Activated naive CD4-positive, alpha-beta T cell treated with anti-CD3 and anti-CD28 coated beads, Interleukin-2, amount 50 U/mL, for 16 hours (primary cell): Measurements from ENCODE around the gene SH2B2.
"Not testable (repeated sequence)": the region's sequence is repeated elsewhere in the genome, so short reads cannot be mapped to it uniquely, and the experiment has no call there.

Experiments
- DNase-seq: peaks from one replicate; pipeline ENCODE4 v3.0.0-alpha.2; 2020

Gene SH2B2

DNA sequence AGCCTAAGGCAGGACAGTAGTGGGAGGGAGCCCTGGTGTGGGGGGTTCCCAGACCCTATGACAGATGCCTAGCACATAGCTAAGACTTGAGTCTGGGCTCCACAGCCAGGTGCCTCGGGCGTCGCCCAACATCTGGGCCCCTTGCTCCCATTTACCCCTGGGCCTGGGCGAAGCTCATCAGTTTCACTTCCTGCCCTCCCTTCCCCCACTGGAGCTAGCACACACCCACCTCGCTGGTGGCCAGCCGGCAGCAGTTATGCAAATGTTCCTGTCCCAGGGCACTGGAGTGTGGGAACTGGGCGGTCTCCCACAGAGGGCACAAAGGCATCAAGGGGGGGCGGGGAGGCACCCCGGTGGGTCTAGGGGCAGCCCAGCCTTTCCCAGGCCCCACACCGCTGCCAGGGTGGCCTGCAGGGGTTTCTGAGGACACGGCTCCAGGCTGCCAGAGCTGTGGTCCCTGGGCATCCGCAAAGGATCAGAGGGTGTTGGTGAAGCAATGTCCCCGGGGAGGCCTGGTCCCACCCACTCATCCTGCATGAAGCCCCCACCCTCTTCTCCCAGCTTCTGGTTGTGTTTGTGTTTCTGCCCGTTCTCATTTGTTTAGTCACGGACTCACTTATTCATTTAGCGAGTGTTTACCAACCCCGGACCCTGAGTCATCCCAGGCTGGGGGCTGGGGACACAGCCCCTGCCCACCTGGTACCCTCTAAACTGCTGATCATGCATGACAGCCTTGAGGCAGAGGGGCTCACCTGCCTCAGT is 20.4 kb downstream of the SH2B2 start:
- no peak for DNase-seq

DNA sequence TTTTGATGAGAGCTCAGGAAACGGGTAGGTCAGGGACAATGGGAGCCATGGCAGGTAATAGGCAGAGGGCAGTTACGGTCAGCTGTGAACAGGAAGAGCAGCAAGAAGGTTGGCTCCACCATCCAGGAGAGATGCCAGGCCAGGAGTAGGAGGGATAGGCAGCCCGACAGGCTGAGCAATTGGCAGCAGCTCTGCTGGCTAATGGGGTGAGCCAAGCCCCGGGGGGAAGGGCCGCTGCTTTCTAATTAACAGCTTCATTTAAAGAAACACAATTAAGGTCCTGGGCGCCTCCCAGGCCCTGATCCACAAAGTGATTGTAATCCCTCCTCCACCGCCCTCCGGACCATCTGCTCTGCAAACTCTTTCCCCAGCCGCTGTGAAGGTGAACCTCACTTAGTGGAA is 23.7 kb downstream of the SH2B2 start:
- no peak for DNase-seq

DNA sequence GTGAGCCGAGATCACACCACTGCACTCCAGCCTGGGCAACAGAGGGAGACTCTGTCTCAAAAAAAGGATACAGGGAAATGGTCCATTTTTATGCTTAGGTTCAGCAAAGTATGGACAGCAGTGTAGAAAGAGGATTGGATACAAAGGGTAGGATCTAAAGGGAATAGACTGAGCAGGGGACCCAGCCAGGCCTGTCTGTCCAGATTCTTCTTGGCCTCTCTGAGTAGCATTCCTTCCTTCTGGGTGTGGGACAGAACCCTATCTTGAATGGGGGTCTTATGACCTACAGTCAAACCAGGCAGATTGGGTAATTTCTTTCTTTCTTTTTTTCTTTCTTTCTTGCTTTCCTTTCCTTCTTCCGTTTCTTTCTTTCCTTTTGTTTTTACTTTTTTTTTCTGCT is 25.6 kb downstream of the SH2B2 start:
- no peak for DNase-seq

DNA sequence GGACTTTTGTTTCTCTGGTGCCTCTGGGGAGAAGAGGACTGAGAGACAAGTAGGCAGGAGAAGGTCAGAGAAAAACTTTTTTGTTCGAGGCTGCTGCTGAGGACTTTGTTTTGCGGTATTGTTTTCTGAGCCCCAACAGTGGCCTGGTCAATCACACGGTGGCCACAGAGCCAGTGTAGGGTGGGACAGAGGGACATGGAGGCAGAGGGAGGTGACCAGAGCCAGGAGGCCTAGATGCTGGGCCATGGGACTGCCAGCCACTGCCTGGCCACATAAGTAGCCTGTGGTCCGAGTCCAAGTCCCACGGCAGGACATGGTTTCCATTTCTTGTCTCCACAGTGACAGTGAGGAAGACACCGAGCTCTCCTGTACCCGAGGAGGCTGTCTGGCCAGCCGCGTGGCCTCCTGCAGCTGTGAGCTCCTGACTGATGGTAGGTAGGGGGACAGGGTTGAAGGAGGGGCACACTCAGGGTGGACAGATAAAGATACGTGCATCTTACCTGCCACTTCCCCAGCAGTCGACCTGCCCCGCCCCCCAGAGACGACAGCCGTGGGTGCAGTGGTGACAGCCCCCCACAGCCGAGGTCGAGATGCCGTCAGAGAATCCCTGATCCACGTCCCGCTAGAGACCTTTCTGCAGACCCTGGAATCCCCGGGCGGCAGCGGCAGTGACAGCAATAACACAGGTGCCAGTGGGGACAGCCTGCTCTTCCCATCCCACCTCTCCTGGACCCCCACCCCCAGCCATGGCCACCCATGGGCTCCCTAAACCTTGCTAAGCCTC is 27.5 kb downstream of the SH2B2 start:
- DNase-seq, result no peak

DNA sequence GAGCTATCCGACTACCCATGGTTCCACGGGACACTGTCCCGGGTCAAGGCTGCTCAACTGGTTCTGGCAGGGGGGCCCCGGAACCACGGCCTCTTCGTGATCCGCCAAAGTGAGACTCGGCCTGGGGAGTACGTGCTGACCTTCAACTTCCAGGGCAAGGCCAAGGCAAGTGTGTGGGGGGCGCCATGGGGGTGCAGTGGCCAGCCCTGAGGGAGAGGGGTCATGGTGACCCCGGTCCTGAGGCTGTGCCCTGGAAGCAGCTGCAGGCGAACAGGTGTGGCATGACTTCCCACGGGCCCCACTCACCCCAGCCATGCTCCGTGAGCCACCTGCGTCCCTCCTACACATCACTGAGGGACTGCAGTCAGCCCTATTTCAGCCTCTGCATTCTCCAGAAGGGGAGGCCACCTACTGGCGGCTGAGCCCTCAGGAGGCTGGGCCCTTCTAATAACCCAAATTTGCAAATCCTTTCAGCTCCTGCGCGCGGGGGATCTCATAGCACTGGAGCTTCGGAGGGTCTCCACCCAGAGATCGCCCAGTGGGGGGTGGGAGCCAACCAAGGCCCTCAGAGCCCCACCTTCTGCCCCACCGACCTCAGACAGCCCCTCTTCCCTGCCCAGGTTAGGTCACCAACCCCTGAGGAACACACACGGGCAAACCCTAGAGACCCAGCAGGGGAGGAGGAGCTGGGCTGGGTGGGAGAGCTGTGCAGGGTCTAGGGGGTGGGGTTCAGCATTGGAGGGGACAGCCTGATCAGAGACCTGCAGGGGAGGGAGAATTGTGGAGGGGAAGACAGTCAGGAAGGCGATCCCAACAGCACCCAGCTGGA is 30.8 kb downstream of the SH2B2 start:
- no peak for DNase-seq

DNA sequence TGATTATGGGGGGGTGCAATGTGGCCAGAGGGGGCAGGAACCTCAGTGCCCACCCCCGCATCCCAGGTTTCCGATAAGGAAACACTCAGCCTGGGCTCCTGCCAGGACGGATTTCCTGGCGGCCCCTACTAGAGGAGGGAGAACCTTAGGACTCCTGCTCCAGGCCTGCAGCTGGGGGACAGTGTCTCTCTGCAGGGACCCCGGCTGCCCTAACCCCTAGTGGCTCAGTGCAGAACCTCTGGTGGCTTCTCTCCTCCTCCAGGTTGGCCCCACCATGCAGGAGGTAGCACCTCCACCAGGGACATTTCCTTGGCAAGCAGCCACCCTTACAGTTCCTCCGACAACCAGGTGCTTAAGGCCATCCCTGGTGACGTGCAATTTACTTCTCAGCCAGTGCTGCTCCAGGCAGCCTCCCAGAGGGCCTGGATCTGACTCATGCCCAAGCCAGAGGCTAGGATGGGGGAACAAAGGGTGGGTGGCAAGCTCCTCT is 31.9 kb downstream of the SH2B2 start:
- DNase-seq, result no peak

DNA sequence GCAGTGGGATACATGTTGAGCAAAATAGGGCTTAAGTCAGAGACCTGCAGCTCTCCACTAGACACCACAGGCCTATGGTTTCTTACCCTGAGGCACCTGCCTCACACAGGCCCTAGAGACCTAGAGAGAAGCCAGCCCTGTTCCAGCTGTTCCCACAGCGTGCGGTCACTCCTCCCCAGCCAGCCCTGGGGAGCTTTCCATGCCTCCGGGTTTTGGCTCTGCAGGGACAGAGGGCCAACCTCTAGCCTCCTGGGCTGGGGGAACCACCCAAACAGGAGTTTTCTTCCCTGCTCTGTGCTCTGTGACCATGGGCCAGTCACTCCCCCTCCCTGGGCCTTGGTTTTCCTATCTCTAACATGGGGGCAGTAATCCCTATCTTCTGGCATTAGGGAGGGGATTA is 33.0 kb downstream of the SH2B2 start:
- no peak for DNase-seq

DNA sequence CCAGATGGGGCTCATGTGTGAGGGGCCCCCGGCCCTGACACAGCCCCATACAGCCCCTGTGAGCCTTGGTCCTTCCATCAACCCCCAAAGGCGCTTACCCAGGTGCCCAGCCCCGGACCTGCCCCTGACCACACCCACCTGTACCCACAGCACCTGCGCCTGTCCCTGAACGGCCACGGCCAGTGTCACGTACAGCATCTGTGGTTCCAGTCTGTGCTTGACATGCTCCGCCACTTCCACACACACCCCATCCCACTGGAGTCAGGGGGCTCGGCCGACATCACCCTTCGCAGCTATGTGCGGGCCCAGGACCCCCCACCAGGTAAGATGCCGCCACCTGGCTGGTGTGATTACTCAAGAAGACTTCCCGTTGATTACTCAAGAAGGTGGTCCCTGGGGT is 33.5 kb downstream of the SH2B2 start:
- DNase-seq, result no peak

DNA sequence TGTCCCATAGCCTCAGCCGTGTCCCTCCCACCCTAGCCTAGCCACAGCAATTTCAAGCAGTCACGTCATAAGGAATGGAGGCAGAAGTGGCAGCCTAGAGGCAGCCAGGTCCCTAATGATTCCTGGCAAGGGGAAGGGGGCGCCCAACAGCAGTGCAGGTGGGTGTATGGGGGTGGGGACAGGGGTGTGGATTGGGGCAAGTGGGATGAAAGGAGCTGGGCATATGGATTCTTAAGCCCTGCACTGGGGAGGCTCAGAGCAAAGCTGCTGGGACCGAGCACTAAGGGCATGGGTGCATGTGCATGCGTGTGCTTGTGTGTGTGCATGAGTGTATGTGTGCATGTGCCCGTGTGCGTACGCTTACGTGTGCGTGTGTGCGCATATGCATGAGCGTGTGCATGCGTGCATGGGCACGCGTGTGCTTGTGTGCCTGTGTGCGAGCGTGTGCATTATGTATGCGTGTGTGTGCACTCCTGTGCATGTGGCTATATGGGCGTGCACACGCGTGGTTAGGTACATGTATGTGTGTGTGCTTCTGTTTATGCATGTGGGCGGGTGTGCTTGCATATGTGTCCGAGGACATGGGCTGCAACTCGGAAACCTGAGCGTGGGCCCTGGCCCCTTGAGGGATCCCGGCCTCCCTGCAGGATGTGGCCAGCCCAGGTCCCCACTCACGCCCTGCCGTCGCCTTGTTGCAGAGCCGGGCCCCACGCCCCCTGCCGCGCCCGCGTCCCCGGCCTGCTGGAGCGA is 34.1 kb downstream of the SH2B2 start:
- no peak for DNase-seq

DNA sequence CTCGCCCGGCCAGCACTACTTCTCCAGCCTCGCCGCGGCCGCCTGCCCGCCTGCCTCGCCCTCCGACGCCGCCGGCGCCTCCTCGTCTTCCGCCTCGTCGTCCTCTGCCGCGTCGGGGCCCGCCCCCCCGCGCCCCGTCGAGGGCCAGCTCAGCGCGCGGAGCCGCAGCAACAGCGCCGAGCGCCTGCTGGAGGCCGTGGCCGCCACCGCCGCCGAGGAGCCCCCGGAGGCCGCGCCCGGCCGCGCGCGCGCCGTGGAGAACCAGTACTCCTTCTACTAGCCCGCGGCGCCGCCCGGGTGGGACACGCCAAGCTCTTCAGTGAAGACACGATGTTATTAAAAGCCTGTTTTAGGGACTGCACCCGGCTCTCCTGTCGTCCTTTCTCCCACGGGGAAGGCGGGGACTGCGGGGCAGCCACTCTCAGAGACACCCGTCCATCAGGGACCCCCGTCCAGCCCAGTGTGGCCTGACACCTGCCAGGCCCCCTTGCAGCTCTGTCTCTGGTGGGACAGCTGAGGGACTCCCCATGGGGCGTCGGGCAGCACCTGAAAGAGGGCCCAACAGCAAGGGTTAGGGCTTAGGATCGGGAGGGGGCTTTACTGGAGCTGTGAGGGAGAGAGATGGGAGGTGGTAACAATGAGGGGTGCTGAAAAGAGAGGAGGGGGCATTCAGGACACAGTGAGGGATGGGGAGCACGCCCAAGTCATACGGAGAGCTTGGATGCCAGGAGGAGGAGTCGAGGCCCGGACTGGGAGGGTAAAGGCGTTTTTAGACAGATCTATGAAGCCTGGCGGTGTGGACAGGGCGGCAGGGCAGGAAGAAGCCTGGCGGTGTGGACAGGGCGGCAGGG is 34.9 kb downstream of the SH2B2 start:
- no peak for DNase-seq

DNA sequence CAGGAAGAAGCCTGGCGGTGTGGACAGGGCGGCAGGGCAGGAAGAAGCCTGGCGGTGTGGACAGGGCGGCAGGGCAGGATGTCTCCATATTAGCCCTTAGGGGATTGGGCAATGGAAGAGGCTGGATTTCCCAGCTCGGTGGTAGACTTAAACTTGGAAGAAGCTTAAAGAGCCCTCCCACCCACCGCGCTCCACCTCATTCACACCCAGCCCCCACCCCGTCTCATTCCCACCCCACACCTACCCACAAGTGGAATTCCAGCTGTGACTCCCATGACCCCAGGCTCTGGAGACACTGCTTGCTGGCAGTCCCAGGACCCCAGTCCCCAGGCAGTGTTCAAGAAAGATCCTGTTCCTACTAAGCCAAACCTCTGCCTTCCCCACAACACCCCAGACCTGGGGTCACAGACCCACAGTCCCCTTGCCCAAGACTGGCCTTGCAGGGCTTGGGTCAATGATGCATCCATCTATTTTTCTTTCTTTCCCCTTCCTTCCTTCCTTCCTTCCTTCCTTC is 35.6 kb downstream of the SH2B2 start:
- DNase-seq, result no peak

DNA sequence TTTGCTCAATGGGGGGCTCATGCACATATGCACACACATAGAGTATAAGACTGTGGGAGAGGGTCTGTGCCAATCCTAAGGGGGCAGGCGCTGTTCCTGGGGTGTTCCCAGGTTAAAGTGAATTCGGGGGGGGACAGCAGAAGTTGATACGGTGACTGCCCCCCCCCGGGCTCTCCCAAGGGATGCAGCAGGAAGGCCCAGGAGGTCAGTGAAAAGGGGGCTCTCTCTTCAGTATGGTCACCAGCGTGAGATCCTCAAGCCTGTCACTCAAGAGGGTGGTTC is 37.2 kb downstream of the SH2B2 start:
- no peak for DNase-seq

DNA sequence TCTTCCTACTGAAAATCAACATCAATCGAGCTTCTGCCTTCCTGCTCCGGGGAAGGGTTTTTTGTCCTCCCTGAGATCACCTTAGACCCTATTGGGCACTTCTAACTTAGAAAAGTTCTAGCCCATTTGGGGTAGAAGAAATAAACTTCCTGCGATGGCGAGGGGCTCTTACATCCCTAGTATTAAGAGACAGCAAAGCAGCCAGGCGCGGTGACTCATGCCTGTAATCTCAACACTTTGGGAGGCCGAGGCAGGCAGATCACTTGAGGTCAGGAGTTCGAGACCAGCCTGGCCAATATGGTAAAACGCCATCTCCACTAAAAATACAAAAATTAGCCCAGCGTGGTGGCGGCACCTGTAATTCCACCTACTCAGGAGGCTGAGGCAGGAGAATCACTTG is 38.4 kb downstream of the SH2B2 start:
- DNase-seq, result not testable (repeated sequence)

DNA sequence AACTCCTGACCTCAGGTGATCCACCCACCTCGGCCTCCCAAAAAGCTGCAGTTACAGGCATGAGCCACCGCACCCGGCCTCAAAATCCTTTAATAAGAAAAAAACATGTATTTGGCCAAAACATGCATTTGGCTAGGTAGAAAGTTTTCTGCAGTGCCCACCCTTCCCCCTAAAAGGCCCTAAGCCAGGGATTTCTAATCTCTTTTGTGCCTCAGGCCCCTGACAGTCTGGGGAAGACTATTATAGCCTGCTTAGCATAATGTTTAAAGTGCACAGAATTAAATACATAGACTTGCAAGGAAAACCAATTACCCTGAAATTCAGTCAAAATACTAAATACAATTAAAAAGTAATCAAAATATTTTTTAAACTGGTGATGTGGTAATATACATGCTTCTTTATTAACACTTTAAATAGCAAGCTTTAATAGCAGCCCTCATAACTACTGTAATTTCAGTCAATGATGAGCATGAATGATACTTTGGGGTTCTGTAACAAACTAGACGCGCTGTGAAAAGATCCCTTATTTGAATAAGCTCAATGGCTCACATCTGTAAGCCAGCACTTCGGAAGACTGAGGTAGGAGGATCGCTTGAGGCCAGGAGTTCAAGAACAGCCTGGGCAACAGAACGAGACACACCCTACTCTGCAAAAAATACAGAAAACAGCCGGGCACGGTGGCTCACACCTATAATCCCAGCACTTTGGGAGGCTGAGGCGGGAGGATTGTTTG is 39.7 kb downstream of the SH2B2 start:
- DNase-seq, result no peak

DNA sequence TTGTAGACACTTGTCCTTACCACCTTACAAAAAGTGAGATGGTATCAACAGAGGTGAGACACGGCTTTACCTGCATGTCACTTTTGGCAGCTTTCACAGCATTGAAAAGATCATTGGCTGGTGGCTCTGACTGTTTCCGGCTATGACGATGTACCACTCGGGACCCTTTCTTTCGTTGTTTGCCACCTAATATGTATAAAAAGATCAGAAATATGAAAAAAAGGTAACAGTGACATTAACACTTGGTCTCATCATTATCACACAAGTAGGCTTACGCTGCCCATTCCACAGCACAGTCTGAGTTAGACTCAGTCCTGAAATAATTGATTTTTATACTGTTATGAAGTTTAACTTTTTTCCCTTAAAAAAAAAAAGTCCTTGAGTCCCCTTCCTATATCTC is 40.5 kb downstream of the SH2B2 start:
- DNase-seq, result not testable (repeated sequence)

DNA sequence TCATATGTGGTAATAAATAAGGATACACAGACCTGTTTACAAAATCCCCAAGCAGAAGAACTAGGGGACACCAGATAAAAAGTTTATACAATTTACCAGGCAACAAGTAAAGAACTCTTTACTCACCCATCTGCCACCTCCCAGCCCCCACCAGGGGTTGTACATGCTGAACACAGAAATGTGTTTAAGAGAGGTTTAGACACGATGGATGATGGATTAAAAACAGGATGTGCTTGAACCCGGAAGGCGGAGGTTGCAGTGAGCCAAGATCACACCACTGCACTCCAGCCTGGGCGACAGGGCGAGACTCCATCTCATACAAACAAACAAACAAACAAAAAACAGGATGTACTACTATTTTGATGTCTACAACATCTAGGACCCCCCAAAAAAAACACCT is 42.2 kb downstream of the SH2B2 start:
- DNase-seq, result not testable (repeated sequence)

DNA sequence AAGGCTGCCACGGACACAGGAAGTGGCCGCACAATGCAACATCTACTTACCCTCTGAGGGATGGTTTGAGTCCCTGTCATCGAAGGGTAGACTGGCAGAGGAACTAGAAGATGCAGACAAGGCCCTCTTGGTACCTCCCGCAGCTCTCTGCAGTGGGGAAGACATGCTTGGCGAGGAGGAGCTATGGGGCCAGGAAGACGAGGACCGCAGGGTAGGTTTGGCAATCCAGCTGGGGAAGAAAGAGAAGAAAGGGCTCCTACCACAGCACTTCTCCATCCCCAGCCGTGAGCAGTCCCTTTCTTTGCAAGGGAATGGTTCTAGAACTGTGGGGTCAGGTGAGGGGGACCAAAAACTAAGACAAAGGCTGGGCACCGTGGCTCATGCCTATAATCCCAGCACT is 42.7 kb downstream of the SH2B2 start:
- DNase-seq, result not testable (repeated sequence)

DNA sequence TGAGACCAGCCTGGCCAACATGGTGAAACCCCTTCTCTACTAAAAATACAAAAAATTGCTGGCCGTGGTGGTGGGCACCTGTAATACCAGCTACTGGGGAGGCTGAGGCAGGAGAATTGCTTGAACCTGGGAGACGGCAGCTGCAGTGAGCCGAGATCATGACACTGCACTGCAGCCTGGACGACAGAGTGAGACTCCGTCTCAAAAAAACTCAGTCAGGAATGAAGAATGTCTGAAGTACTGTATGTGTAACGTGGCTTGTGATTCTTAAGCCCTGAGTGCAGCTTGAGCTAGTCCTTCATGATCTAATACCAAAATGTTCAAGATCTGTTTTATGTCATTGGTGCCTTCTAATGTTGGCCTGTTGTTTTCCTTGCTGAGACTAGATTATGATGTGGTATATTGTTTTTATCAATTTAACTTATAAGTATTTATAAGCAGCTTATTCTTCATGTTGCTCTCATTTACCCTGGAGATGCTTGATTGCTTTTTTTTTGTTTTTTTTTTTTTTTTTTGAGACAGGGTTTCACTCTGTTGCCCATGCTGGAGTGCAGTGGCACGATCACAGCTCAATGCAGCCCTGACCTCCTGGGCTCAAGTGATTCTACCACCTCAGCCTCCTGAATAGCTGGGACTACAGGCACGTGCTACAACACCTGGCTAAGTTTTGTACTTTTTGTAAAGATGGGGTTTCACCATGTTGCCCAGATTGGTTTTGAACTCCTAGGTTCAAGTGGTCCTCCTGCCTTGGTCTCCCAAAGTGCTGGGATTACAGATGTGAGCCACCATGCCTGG is 44.2 kb downstream of the SH2B2 start:
- not testable (repeated sequence) for DNase-seq

DNA sequence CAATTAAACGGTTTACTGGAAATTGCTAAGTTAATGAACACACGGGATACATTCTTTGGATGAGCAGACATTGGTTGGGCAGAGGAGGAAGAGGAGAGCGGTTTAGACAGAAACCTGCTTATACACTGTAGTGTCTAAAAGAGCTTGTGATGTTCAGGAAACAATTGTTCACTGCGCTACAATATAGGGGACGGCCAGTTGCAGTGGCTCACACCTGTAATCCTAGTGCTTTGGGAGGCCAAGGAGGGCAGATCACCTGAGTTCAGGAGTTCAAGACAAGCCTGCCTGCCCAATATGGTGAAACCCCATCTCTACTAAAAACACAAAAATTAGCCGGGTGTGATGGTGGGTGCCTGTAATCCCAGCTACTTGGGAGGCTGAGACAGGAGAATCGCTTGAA is 48.9 kb downstream of the SH2B2 start:
- DNase-seq, result not testable (repeated sequence)

DNA sequence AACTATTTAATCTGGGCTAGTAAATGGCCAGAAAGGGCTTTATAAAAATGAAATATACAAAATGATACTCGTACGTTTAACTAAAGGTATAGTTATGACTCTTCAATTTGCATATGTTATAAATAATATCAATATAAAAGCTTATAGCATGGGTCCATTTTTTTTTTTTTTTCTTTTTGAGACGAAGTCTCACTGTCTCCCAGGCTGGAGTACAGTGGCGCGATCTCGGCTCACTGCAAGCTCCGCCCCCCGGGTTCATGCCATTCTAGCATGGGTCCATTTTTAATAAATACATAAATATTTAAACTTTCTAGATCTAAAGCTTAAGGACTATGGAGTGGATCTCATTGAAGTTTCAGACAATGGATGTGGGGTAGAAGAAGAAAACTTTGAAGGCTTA is 50.3 kb downstream of the SH2B2 start:
- DNase-seq, result not testable (repeated sequence)
